ENCODE results near the gene PXYLP1.

- TF ChIP-seq CTCF (IDR thresholded peaks at IDR 0.05; ENCODE audit: borderline replicate concordance, extremely low read depth, low read length, poor library complexity, severe bottlenecking) (no peak), EZH2 (IDR thresholded peaks at IDR 0.05; ENCODE audit: borderline replicate concordance, low read depth, low read length, severe bottlenecking) (no peak)
These were observed 11.7 kb downstream of the PXYLP1 start for GRCh38 chr3:141243271-141243707.

All from DND-41 (cell line).